ENCODE data around the gene IL10RA.
"Not testable (repeated sequence)": the region's sequence is repeated elsewhere in the genome, so short reads cannot be mapped to it uniquely, and the experiment has no call there.

IL10RA gene

DNA sequence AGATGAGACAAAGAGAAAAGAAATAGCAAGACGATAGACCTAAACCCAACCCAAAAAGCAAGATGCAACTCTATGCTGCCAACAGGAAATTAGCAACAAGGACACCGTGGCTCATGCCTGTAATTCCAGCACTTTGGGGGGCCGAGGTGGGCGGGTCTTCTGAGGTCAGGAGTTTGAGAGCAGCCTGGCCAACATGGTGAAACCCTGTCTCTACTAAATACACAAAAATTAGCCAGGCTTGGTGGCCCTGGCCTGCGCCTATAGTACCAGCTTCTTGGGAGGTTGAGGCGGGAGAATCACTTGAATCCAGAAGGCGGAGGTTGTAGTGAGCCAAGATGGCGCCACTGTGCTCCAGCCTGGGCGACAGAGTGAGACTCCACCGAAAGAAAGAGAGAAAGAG lies 24.3 kb upstream of the IL10RA start:
- DNase-seq (ENCODE audit: low read depth in 1 of 2, low spot score in 1 of 2): no peak

DNA sequence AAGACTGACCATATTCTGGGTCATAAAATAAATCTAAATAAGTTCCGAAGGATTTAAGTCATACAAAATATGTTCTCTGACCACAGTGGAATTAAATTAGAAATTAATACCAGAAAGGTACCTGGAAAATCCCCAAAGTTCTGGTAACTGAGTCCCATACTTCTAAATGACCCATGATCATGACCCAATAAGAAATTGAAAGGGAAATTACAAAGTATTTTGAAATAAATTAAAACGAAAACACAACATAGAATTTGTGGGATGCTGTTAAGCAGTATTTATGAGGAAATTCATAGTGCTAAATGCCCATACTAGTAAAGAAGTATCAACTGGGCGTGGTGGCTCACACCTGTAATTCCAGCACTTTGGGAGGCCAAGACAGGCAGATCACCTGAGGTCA lies 23.4 kb upstream of the IL10RA start:
- no peak for DNase-seq (ENCODE audit: low read depth in 1 of 2, low spot score in 1 of 2)

DNA sequence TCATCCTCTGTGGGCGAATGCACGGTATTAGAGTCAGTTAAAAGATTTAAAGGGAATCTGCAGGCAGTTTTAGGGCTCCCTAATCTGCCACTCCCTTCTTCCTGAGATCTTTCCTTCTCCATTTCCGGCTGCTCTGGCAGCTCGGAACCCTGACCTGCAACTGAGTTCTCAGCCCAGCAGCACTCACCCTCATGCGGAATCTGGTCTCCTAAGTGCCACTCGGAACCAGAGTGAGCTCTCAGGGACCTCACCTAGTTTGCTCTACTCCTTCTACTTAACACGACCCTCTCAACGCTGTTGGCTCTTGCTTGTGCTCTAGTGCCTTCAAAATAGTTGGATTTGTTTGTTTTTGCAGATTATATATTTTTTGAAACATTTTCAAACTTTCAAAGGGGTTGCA lies 19.3 kb upstream of the IL10RA start:
- DNase-seq (ENCODE audit: low read depth in 1 of 2, low spot score in 1 of 2): no peak

DNA sequence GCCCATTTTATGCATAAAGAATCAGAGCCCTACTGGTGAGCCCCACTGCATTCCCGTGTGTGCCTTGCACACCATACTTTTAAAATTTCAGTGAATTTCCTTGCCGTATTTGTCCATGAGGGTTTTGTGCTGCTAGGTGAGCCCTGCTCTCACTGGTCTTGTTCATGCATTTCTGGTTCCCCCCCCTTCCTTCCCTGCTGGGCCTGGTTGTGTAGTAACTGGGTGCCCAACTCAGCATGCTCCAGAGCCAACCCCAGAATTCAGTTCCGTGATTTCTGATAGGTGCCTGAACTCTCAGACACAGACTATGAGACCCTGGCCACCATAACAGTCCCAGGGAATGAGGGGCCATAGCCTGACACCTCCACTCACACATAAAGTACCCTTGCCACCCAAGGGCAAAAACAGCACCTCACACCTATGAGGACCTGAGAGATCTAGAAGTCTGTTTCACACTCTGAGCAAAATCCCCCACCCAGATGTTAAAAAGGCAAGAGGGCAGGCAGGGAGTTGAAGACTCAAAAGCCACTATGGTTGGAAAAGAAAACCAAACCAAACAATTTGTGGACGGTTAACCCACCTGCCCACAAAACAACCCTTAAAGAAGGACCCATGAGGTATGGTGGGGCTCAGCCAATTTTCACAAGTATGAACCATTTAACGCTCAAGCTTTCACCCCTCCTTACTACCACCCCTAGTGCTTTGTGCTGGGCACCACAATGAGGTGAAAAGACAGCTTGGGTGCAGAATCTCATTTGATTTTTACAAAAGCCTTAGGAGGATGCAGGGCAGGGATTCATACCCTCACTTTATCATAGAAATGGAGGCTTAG lies 16.8 kb upstream of the IL10RA start:
- no peak for DNase-seq (ENCODE audit: low read depth in 1 of 2, low spot score in 1 of 2)

DNA sequence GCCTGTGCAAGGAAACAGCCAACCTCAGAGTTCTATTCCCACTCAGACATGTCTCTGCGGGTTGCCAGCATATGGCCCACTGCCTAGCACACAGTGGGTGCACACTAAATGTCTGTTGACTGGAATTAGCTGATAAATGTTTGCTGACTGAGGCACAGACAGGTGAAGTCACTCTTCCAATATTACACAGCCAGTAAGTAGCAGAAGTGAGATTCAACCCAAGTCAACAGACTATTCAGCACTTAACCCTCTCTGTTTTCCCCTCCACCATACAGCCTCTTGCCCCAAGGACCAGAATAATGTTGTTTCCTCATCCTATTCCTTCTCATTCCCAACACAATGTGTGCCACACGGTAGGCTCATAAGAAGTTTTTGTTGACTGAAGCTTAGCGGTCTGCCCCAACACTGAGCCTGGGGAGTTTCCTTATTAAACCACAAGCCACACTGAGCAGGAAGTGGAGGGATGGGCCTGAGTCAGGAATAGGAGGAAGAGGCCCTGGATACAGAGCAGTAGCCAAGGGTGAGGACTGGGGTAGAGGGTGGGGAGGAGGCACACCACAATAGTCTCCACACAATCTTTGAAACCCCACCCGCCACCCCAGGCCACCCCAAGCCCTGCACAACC lies 15.7 kb upstream of the IL10RA start:
- DNase-seq (ENCODE audit: low read depth in 1 of 2, low spot score in 1 of 2): no peak

DNA sequence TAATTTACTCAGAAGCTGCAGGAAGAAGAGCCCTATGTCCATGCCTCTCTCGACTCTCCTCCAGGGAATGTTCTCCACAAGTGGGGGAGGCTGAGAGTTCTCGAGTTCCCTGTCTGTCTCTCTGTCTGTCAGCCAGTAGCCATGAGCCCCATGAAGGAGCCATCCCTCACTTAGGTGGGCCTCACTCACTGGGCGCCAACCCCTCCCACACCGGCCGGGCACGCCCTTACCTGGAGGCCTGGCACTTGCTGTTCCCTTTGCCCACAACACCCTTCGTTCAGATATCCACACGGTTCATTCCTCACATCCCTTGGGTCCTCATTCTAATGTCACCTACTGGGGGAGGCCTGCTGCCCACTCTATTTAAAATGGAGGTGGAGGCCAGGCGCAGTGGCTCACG lies 14.2 kb upstream of the IL10RA start:
- DNase-seq (ENCODE audit: low read depth in 1 of 2, low spot score in 1 of 2): no peak

DNA sequence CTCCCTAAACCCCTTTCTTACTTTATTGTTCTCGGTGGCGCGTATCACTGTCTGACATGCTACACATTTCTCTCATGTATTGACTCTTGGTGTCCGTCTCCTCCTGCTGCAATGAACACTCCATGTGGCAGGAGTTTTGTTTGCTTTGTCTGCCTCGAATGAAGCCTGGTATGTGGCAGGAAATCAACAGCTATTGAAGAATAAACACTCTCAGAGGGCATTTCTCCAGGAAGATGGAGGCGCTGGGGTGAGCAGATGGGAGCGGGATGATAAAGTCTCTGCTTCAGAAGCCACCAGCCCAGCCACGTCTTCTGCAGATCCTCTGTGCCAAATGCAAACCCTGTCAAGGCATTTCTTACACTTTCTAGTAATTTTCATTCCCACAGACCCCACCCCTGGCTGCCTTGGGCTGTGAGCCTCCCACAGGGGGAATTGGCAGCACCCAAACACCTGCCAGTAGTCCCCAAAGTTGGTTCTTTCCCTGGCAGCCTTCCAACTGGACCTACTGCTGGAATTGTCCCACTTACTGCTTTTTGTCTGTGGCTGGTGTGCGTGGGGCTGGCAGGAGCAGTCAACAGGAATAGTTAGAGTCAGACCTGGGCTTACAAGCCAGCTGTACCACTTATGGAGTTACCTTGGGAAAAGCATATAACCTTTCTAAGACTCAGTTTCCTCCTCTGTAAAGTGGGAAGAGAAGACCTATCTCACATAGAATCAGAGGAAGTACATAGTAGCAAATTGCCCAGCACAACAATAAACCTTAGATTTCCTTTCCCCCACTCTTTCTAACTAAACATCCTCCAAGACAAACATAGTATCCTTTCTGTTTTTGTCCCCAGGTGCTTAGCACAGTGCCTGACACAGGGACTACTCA lies 13.3 kb upstream of the IL10RA start:
- no peak for DNase-seq (ENCODE audit: low read depth in 1 of 2, low spot score in 1 of 2)

DNA sequence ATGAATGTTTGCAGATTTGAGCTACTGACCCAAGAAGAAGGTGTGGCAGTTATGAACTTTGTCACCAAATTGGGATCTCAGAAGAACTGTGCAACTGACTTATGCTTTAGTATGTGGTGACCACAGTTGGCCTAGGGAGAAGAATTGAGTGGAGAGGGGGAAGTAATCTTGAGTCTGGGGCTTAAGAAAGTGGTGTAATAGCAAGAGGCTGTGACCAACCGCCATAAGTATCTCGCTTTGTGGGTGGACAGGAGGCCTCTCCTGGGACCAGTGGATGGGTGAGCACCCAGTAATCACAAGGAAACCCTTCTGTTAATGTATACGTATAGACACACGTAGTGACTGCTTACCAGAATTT lies 12.7 kb upstream of the IL10RA start:
- DNase-seq (ENCODE audit: low read depth in 1 of 2, low spot score in 1 of 2): no peak

DNA sequence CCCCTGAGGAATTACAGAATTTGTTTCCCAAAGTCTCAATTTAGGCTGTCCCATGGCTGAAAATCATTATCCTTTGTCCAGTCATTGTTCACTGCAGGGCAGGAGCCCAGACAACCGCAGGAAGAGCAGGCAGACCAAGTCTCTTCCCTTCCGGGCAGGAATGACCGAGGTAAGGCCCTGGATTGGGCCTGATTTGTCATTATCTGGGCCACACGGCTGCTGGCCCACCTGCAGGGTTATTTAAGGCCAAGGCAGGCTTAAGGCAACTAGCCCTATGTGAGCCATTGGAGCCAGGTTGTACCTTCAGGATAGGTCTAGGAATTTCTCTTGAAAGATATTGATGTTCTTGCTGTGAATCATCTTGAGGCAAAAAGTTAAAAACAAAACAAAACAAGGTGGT lies 9.7 kb upstream of the IL10RA start:
- no peak for DNase-seq (ENCODE audit: low read depth in 1 of 2, low spot score in 1 of 2)

DNA sequence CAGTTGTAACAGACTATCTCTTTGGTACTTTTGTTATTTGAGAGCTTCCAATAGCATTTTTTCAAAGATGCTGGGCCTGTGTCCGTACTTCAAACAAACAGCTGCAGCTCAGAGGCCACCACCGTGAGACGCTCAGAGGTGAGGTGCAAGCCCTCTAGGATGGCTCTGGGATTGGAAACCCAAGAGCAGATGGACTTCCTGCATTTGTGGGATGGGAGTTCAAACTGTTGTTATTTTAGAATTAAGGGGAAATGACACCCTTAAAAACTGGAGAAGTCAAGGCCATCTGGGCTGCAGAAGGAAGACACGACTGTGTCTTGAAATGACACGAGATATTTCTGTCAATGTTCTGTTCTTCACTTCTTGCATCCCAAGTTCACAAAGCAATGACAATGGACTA lies 9.2 kb upstream of the IL10RA start:
- DNase-seq (ENCODE audit: low read depth in 1 of 2, low spot score in 1 of 2): no peak

DNA sequence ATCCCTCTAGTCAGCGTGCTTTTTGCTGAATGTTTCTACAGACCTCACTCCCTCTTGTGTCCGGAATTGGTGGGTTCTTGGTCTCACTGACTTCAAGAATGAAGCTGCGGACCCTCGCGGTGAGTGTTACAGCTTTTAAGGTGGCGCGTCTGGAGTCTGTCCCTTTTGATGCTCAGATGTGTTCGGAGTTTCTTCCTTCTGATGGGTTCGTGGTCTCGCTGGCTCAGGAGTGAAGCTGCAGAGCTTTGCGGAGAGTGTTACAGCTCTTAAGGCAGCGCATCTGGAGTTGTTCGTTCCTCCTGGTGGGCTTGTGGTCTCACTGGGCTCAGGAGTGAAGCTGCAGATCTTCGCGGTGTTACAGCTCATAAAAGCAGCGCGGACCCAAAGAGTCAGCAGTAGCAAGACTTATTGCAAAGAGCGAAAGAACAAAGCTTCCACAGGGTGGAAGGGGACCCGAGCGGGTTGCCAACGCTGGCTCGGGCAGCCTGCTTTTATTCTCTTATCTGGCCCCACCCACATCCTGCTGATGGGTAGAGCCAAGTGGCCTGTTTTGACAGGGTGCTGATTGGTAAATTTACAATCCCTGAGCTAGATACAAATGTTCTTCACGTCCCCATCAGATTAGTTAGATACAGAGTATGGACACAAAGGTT lies 8.5 kb upstream of the IL10RA start:
- not testable (repeated sequence) for DNase-seq (ENCODE audit: low read depth in 1 of 2, low spot score in 1 of 2)

DNA sequence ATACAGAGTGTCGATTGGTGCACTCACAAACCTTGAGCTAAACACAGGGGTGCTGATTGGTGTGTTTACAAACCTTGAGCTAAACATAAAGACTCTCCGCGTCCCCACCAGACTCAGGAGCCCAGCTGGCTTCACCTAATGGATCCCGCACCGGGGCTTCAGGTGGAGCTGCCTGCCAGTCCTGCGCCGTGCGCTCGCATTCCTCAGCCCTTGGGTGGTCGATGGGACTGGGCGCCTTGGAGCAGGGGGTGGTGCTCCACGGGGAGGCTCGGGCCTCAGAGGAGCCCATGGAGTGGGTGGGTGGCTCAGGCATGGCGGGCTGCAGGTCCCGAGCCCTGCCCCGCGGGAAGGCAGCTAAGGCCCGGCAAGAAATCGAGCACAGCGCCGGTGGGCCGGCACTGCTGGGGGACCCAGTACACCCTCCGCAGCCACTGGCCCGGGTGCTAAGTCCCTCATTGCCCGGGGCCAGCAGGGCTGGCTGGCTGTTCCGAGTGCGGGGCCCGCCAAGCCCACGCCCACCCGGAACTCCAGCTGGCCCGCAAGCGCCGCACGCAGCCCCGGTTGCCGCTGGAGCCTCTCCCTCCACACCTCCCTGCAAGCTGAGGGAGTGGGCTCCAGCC lies 7.8 kb upstream of the IL10RA start:
- not testable (repeated sequence) for DNase-seq (ENCODE audit: low read depth in 1 of 2, low spot score in 1 of 2)

DNA sequence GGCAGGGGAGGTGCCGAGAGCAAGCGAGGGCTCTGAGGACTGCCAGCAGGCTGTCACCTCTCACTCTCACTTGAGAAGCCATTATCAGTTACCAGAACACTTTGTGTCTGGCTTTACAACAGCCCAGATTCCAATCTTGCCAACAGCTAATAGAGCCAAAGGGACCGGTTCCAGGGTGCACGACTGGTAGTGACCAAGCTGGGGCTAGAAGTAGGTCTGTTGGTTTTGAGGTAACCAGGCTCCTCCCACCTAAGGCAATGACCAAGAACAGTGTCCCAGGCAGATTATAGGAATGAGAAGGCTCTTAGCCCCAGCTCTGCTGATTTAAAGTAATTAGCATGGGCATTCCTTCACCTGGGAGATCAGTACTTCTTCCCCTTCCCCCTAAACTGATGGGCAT lies 7.2 kb upstream of the IL10RA start:
- DNase-seq (ENCODE audit: low read depth in 1 of 2, low spot score in 1 of 2): no peak

DNA sequence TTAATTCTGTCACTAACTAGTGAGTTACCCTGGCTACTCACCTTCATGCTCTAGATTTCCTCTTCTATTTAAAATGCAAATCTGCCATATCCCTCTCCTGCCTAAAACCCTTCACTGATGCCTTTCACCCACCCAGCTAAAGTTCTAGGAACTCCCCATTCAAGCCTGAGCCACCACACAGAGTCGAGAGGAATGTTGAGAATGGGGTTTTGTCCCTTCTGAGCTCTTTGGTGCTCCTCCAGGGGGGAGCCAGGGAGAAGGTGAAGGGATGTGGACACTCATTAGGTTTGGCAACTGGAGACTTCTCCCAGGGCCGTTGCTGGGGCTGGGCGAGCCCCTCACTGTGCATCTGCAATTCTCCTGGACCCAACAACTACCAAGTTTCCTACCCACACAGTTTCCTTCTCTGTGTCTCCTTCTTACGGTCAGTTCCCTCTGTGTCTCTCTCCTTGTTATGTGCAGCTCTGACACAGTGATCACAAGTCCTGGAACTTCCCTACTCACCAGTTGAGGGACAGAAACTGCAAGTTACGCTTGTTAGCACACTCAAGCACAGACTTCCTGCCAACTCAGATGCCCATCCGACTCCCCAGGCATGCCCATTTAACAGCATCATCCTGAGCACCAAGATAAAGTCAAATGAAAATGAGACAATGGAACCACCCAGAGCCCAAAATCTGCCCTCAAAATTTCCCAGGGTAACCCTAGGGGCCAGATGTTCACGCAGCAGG lies 6.5 kb upstream of the IL10RA start:
- no peak for DNase-seq (ENCODE audit: low read depth in 1 of 2, low spot score in 1 of 2)

DNA sequence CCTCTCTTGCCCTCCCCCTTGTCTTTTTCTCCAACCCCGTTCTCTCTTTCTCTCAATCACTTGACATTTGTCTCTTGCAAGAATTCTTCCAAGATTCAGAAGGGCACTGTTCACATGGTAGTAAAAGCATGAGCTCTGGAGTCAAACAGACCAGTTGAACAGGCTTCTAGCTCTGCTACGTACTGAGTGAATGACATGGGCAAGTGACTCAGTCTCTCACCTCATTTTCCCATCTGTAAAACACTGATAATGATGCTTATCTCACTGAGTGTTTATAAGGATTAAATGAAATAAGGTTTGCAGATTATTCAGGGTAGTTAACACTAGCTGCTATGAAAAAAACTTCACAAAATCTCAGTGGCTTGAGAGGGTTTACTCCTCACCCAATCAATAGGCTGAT lies 5.9 kb upstream of the IL10RA start:
- DNase-seq (ENCODE audit: low read depth in 1 of 2, low spot score in 1 of 2): no peak

DNA sequence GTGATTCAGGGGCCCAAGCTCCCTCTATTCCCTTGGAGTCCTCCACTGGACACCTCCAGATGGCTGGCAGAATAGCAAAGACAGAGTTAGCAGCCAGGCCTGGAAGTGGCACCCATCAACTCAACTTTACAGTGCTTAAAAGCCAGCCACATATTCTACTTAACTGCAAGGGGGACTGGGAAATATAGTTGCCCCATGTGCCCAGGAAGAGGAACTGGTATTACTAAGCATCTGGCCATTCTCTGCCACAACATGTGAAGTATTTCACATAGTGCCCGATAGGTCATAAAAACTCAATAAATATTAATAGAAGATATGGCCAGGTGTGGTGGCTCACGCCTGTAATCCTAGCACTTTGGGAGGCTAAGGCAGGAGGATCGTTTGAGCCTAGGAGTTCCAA lies 5.5 kb upstream of the IL10RA start:
- DNase-seq (ENCODE audit: low read depth in 1 of 2, low spot score in 1 of 2): no peak

DNA sequence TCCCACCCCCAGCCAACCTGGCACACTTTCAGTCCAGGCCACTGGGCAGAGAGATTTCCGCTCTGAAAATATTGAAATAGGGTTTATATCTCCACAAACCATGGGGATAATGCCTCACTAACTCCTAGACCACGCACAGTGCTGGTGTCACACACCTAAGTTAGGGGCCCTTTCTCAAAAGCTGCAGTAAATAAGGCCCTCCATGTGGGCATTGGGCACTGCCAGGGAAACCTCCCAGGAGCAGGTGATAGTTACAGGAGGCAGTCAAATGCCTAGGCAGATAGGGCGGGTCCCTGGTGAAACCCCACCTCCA lies 3.1 kb upstream of the IL10RA start:
- DNase-seq (ENCODE audit: low read depth in 1 of 2, low spot score in 1 of 2): no peak

DNA sequence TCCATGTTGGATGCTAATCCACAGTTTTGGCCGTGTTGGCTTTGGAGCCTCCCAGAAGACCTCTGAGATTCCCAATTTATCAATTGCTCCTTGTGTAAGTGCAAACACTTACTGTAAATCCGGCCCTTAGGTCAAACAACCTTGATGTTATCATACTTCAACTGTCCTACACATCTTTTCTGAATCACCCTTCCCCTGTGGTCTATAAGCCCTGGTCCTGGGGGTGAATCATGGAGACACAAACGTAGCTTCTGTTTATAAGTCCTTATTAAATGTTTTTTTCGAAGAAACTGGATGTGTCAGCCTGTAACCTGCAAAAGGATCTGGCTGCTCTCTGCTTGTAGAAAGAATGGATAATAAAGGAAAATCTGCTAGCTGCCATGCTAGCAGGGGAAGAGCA lies 1.7 kb upstream of the IL10RA start:
- no peak for DNase-seq (ENCODE audit: low read depth in 1 of 2, low spot score in 1 of 2)

DNA sequence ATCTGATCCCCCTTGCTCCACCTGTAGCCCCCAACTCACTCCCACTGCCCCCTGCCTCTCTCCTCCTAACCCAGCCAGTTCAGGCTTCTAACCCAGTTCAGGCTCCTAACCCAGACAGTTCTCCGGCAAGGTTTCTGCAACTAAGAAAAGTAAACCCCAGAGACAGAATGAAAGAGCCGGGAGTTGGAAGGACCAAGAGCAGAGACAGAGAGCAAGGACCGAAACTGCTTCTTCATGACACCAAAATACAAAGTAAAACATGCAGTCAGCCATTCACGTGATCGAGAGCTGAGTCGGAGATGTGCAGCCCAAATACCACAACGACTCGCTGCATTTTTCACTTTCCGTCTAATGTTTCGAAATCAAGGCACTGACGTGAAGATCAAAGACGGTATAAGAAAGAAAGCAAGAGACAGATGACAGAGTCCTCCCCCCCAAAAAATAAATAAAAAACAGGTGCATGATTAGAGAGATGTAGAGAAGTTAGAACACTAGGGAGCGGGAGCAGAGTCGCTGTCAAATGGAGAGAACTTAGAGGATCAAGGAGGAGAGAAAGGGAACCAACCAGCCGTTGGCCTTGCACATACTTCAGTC lies 884 bp downstream of the IL10RA start:
- peak in 1 of 2 donors; percentile 79 for DNase-seq (ENCODE audit: low read depth in 1 of 2, low spot score in 1 of 2)
